GM12878 (cell line): Measurements from ENCODE around the gene YPEL2. TPM values are rescaled to one million over a fixed set of nuclear protein-coding genes. Genes with fewer than 3 reads are reported as not detected.

Experiments used
- ATAC-seq: fragments of 200-7000 bp; cut with Tn5 transposase; 3 replicates; pipeline ENCODE4 v1.9.1; 2020; ENCODE audit warnings: mild to moderate bottlenecking, moderate library complexity
- BruUV-seq: library from RNA; stranded (reverse); fragments of 400-500 nt; replicated peaks from 2 replicates; lab custom pipeline; 2021; lab: Mats Ljungman, UMichigan
- CTCF ChIA-PET: fragments of 300-600 bp; sonication (Branson Sonifier 250); formaldehyde crosslinking; extraction: SDS; loops from one replicate; lab custom pipeline; 2021; ENCODE audit warnings: inconsistent platforms; lab: Yijun Ruan, JAX
- POLR2A ChIA-PET: fragments of 350-600 bp; formaldehyde crosslinking; extraction: SDS; loops from one replicate; lab custom pipeline; 2021; ENCODE audit warnings: inconsistent platforms; lab: Charles Lee
- RAD21 ChIA-PET: fragments of 300-600 bp; sonication (Branson Sonifier 250); formaldehyde crosslinking; loops from one replicate; lab custom pipeline; 2023; ENCODE audit warnings: antibody characterized with exemption; ENCODE audit not compliant: unreplicated experiment; lab: Charles Lee
- SMC1A ChIA-PET: fragments of 300-600 bp; sonication (Branson Sonifier 250); formaldehyde crosslinking; loops from one replicate; lab custom pipeline; 2023; ENCODE audit not compliant: unreplicated experiment, uncharacterized antibody; lab: Charles Lee
- DNase-seq: peaks from one replicate; pipeline ENCODE4 v3.0.0-alpha.2; 2011; ENCODE audit warnings: low read depth, low spot score
- FAIRE-seq: peaks from 3 replicates; lab custom pipeline; 2011; peaks lifted over from hg19 to GRCh38; lab: Jason Lieb, UNC
- H2AFZ ChIP-seq: 2 replicates; pipeline ENCODE4 v1.6.0; 2011; ENCODE audit warnings: low read depth, low read length, control low read depth; ENCODE audit not compliant: control insufficient read depth
- H3K27ac ChIP-seq: 2 replicates; pipeline ENCODE4 v1.5.1; 2011; ENCODE audit warnings: control low read depth; ENCODE audit not compliant: control insufficient read depth, insufficient read depth
- H3K27me3 ChIP-seq, 2 experiments: replicated peaks in 1 of 2; 2 replicates each; pipeline versions ENCODE4 v1.6.0 to v1.6.1; 2011; ENCODE audit warnings: low read length in 1 of 2; ENCODE audit not compliant: control insufficient read depth in 2 of 2, insufficient read depth in 2 of 2
- H3K36me3 ChIP-seq, 2 experiments: 2 replicates each; pipeline ENCODE4 v1.5.1; 2011; ENCODE audit warnings: low read length in 1 of 2; ENCODE audit not compliant: control insufficient read depth in 2 of 2, insufficient read depth in 2 of 2
- H3K4me1 ChIP-seq: 2 replicates; pipeline ENCODE4 v1.6.1; 2011; ENCODE audit warnings: mild to moderate bottlenecking, low read length, moderate library complexity, mixed read lengths; ENCODE audit not compliant: control insufficient read depth, insufficient read depth
- H3K4me2 ChIP-seq: 2 replicates; pipeline ENCODE4 v1.6.0; 2011; ENCODE audit warnings: control low read depth; ENCODE audit not compliant: control insufficient read depth, insufficient read depth
- H3K4me3 ChIP-seq: fragments of 200-600 bp; sonication (generic); 2 replicates; pipeline ENCODE4 v1.5.1; 2016
- H3K79me2 ChIP-seq: 2 replicates; pipeline ENCODE4 v1.6.0; 2011; ENCODE audit warnings: low read length; ENCODE audit not compliant: control insufficient read depth, insufficient read depth
- H3K9ac ChIP-seq: 2 replicates; pipeline ENCODE4 v1.8.0; 2011; ENCODE audit warnings: low read length, control low read depth, mixed read lengths; ENCODE audit not compliant: control insufficient read depth, insufficient read depth
- H3K9me3 ChIP-seq: replicated peaks from 3 replicates; pipeline ENCODE4 v1.5.1; 2011; ENCODE audit warnings: mild to moderate bottlenecking, low read length; ENCODE audit not compliant: control insufficient read depth, insufficient read depth
- H4K20me1 ChIP-seq: 2 replicates; pipeline ENCODE4 v1.6.0; 2011; ENCODE audit not compliant: control insufficient read depth, insufficient read depth
- CBX3 ChIP-seq: fragments of 200-600 bp; sonication (generic); IDR thresholded peaks from 2 replicates; pipeline ENCODE4 v1.6.1; 2016; ENCODE audit warnings: low read depth, borderline replicate concordance
- FOS ChIP-seq: IDR thresholded peaks from 3 replicates; pipeline ENCODE4 v1.6.1; 2011; ENCODE audit warnings: borderline replicate concordance; ENCODE audit not compliant: insufficient read length; ENCODE audit errors: extremely low read depth
- KDM1A ChIP-seq: fragments of 200-600 bp; sonication (generic); IDR thresholded peaks from 2 replicates; pipeline ENCODE4 v1.6.1; 2016; ENCODE audit warnings: borderline replicate concordance
- MLLT1 ChIP-seq: fragments of 450-650 bp; IDR thresholded peaks from 2 replicates; pipeline ENCODE4 v1.6.1; 2016; ENCODE audit warnings: mild to moderate bottlenecking
- POU2F2 ChIP-seq: IDR thresholded peaks from 3 replicates; pipeline ENCODE4 v1.6.1; 2011; ENCODE audit warnings: low read depth, mild to moderate bottlenecking, low read length, borderline replicate concordance
- REST ChIP-seq: IDR thresholded peaks from 2 replicates; pipeline ENCODE4 v1.6.1; 2012; ENCODE audit warnings: mild to moderate bottlenecking, low read depth, low read length
- WGBS: methylation state at CpG from one replicate; pipeline ENCODE4 v1.1.6; 2016; ENCODE audit warnings: low lambda C conversion rate; ENCODE audit not compliant: insufficient replicate concordance, insufficient coverage; ENCODE audit errors: missing lambda C conversion rate; 5-methylcytosine and 5-hydroxymethylcytosine counted together
- in situ Hi-C: fragments of 300-500 bp; cut with MboI; formaldehyde crosslinking; loops from 9 replicates; pipeline ENCODE4 v1.14.3; 2018; ENCODE audit warnings: mixed read lengths
- intact Hi-C: fragments of 100-400 bp; cut with micrococcal nuclease; formaldehyde crosslinking; loops from one replicate; pipeline ENCODE4 v1.14.2; 2022; ENCODE audit not compliant: unreplicated experiment
- polyA plus RNA-seq, 11 experiments: library from polyadenylated mRNA; depleted of rRNA in 4 of 11; unstranded in 6 of 11; stranded (reverse) in 5 of 11; fragments of >200 nt; fragmentation: Nextera tagmentation in 4 of 11; fragmentation: Illumina TruSeq in 1 of 11; extraction: Ambion mirVana in 4 of 11; extraction: Trizol in 1 of 11; gene quantifications; 1 replicate in 1 of 11; 2 replicates in 10 of 11; pipeline versions ENCODE4 v1.2.1 to v1.2.3, GENCODE V29; 2011 to 2016; ENCODE audit warnings: inconsistent platforms in 2 of 11, missing spikeins in 2 of 11, low read depth in 1 of 11
- total RNA-seq, 4 experiments: library from RNA; depleted of rRNA in 3 of 4; stranded (reverse); fragments of >200 nt in 3 of 4; fragmentation: Illumina TruSeq in 1 of 4; extraction: Trizol in 1 of 4; gene quantifications; 2 replicates each; pipeline versions ENCODE4 v1.2.1 to v1.2.3, GENCODE V29; 2013 to 2021

The YPEL2 gene
- total and polyA plus RNA-seq, 10 of the 15 experiments (the other 5 are each of a cell fraction or from before 2014, with no cell fraction given) = 0.11 to 8.1 (median 0.48) TPM

- TF ChIP-seq FOS (no peak), MLLT1 (no peak), REST (no peak), CBX3 (no peak)
Measured at GRCh38 chr17:59337741-59338299, 6.4 kb downstream of the YPEL2 start (continued).

- no TSS peak for BruUV-seq
- Histone ChIP-seq H3K9me3 (no peaks in the 10 kb centered on the region), H3K36me3 (no peaks in the 10 kb centered on the region), H3K4me1 (no peaks in the 10 kb centered on the region), H3K9ac (no peak overlapping the region), H3K27me3 (no peaks in the 10 kb centered on the region), H3K27ac (no peak overlapping the region), H2AFZ (no peak overlapping the region), H3K79me2 (no peaks in the 10 kb centered on the region; the same call in 1 of the 2 replicates), H3K4me3 (no peak overlapping the region), H3K4me2 (no peak overlapping the region), H4K20me1 (no peaks in the 10 kb centered on the region)
- no peak for DNase-seq
- ChIA-PET CTCF (interaction anchor here (1.3 to 3.2 kb wide), 2 partner anchors 9 to 28 kb away, joined by 4 to 14 read pairs; no protein-coding TSS in a partner anchor), POLR2A (interaction anchor here (0.5 kb wide), 1 partner anchor 101 kb away, joined by 3 read pairs; no protein-coding TSS in a partner anchor), RAD21 (no interaction called here), SMC1A (interaction anchor here (1.1 to 1.6 kb wide), 2 partner anchors 10 to 35 kb away, joined by 3 to 4 read pairs; no protein-coding TSS in a partner anchor)
- 51% methylated on average over 5 of the region's 5 CpGs for WGBS
- intact Hi-C loops (no loop called here), in situ Hi-C loops (no loop called here)
- ATAC-seq = no peak
- TF ChIP-seq POU2F2 (no peak), KDM1A (no peak)
- no peak for FAIRE-seq
Measured at GRCh38 chr17:59338498-59338897, 7.0 kb downstream of the YPEL2 start.
